Mesenchymal stem cell (in vitro differentiated cells and primary cell): ENCODE results near the gene NFKB2.
A peak's percentile ranks its signal among the peaks of the same experiment; 100 is the strongest.

Experiments
- DNase-seq: peaks from one replicate; pipeline ENCODE4 v3.0.0-alpha.2; 2013
- H2AFZ ChIP-seq: one replicate; pipeline ENCODE4 v1.6.1; 2013; ENCODE audit warnings: low read depth, mild to moderate bottlenecking, control low read depth, inconsistent platforms, low read length, moderate library complexity
- H2AK5ac ChIP-seq: 2 replicates; pipeline ENCODE4 v1.6.1; 2013; ENCODE audit warnings: low read length, moderate library complexity, mild to moderate bottlenecking, inconsistent platforms; ENCODE audit not compliant: severe bottlenecking
- H2BK120ac ChIP-seq: one replicate; pipeline ENCODE4 v1.6.1; 2013; ENCODE audit warnings: low read depth, mild to moderate bottlenecking, inconsistent platforms, low read length, moderate library complexity
- H2BK12ac ChIP-seq, 2 experiments: one replicate each; pipeline ENCODE4 v1.6.1; 2013; ENCODE audit warnings: inconsistent platforms in 2 of 2, low read length in 2 of 2, mild to moderate bottlenecking in 2 of 2, moderate library complexity in 2 of 2, control low read depth in 1 of 2
- H2BK15ac ChIP-seq: one replicate; pipeline ENCODE4 v1.6.1; 2013; ENCODE audit warnings: mild to moderate bottlenecking, low read depth, inconsistent platforms; ENCODE audit not compliant: poor library complexity, severe bottlenecking
- H2BK5ac ChIP-seq: 2 replicates; pipeline ENCODE4 v1.6.1; 2013; ENCODE audit warnings: low read depth, mild to moderate bottlenecking, low read length, control low read depth, inconsistent platforms; ENCODE audit not compliant: poor library complexity, severe bottlenecking
- H3K14ac ChIP-seq, 2 experiments: one replicate each; pipeline ENCODE4 v1.6.1; 2013; ENCODE audit warnings: inconsistent platforms in 2 of 2, low read length in 2 of 2, control low read depth in 1 of 2, mild to moderate bottlenecking in 1 of 2, moderate library complexity in 1 of 2
- H3K18ac ChIP-seq, 2 experiments: one replicate each; pipeline ENCODE4 v1.6.1; 2013; ENCODE audit warnings: inconsistent platforms in 2 of 2, low read length in 2 of 2, control low read depth in 1 of 2, low read depth in 1 of 2, mild to moderate bottlenecking in 1 of 2
- H3K23ac ChIP-seq, 2 experiments: one replicate each; pipeline ENCODE4 v1.6.1; 2013; ENCODE audit warnings: inconsistent platforms in 2 of 2, low read length in 2 of 2, mild to moderate bottlenecking in 2 of 2, moderate library complexity in 2 of 2, control low read depth in 1 of 2
- H3K27ac ChIP-seq: 2 replicates; pipeline ENCODE4 v1.5.1; 2013; ENCODE audit warnings: mild to moderate bottlenecking, moderate library complexity, low read length, control low read depth, inconsistent platforms; ENCODE audit not compliant: poor library complexity, severe bottlenecking
- H3K27me3 ChIP-seq, 2 experiments: 2 replicates each; pipeline versions ENCODE4 v1.6.1 to v1.7.0; 2013; ENCODE audit warnings: low read length in 2 of 2, mild to moderate bottlenecking in 2 of 2, moderate library complexity in 2 of 2, control low read depth in 1 of 2, inconsistent platforms in 1 of 2; ENCODE audit not compliant: control insufficient read depth in 1 of 2, insufficient read depth in 1 of 2
- H3K36me3 ChIP-seq, 2 experiments: 2 replicates each; pipeline versions ENCODE4 v1.6.1 to v1.7.0; 2013; ENCODE audit warnings: low read length in 2 of 2, control low read depth in 1 of 2, inconsistent platforms in 1 of 2, low read depth in 1 of 2, mild to moderate bottlenecking in 1 of 2; ENCODE audit not compliant: insufficient read depth in 2 of 2, control insufficient read depth in 1 of 2
- H3K4ac ChIP-seq, 2 experiments: one replicate each; pipeline ENCODE4 v1.6.1; 2013; ENCODE audit warnings: inconsistent platforms in 2 of 2, low read length in 2 of 2, mild to moderate bottlenecking in 2 of 2, moderate library complexity in 2 of 2, control low read depth in 1 of 2, low read depth in 1 of 2
- H3K4me1 ChIP-seq: 2 replicates; pipeline ENCODE4 v1.6.1; 2013; ENCODE audit warnings: low read depth, low read length, control low read depth; ENCODE audit not compliant: control insufficient read depth, insufficient read depth
- H3K4me2 ChIP-seq: 2 replicates; pipeline ENCODE4 v1.6.1; 2013; ENCODE audit warnings: low read length, mild to moderate bottlenecking, inconsistent platforms; ENCODE audit not compliant: poor library complexity, severe bottlenecking
- H3K4me3 ChIP-seq, 2 experiments: 2 replicates each; pipeline versions ENCODE4 v1.5.1 to v1.7.0; 2013; ENCODE audit warnings: low read length in 2 of 2, mild to moderate bottlenecking in 2 of 2, control low read depth in 1 of 2, low read depth in 1 of 2; ENCODE audit not compliant: insufficient read depth in 1 of 2
- H3K79me1 ChIP-seq: replicated peaks from 2 replicates; pipeline ENCODE4 v1.6.1; 2013; ENCODE audit warnings: mild to moderate bottlenecking, control low read depth, low read length, inconsistent platforms; ENCODE audit not compliant: poor library complexity, severe bottlenecking
- H3K9ac ChIP-seq: 2 replicates; pipeline ENCODE4 v1.7.0; 2013; ENCODE audit warnings: mild to moderate bottlenecking, low read length, moderate library complexity
- H3K9me3 ChIP-seq: 2 replicates; pipeline ENCODE4 v1.7.0; 2013; ENCODE audit warnings: mild to moderate bottlenecking, low read length; ENCODE audit not compliant: control insufficient read depth
- H4K8ac ChIP-seq: one replicate; pipeline ENCODE4 v1.6.1; 2013; ENCODE audit warnings: inconsistent platforms, mild to moderate bottlenecking, low read length, moderate library complexity
- H4K91ac ChIP-seq: one replicate; pipeline ENCODE4 v1.6.1; 2013; ENCODE audit warnings: mild to moderate bottlenecking, low read length, inconsistent platforms
- WGBS: methylation state at CpG from one replicate; pipeline ENCODE4 v1.1.7; 2013; ENCODE audit warnings: mixed read lengths; 5-methylcytosine and 5-hydroxymethylcytosine counted together

NFKB2 gene

DNA sequence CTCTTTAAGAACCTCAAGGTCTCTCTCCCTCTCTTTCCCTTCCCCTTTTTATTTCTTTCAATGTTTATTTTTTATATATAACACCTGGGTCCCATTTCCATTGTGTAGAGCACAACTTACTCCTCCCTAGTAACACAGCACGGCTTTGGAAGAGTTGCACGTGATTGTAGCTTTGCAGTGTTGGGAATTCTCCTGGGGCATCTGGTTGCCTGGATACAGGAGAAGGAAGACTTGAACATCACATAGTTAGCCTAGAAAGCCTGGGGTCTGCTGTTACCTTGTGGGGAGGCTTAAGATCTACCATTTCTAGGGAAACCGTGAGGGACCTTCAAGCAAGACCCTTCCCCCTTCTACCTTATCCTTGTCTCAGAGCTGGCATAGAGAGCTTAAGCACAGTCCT is 41.1 kb upstream of the NFKB2 start:
- Histone ChIP-seq H3K18ac (no peak overlapping the region), H3K14ac (no peak overlapping the region), H3K36me3 (peaks cover 58 to 84% of the 10 kb centered on the region in 2 experiments), H2BK5ac (no peak overlapping the region), H3K27ac (no peak overlapping the region), H2AK5ac (no peak overlapping the region), H2AFZ (no peak overlapping the region), H3K4me3 (no peak overlapping the region), H3K23ac (no peak overlapping the region), H2BK15ac (no peak overlapping the region), H2BK120ac (no peak overlapping the region), H3K9me3 (no peaks in the 10 kb centered on the region), H3K4me2 (no peak overlapping the region), H3K79me1 (peaks cover 56% of the 10 kb centered on the region), H4K8ac (no peak overlapping the region), H3K9ac (no peak overlapping the region), H2BK12ac (no peak overlapping the region), H4K91ac (no peak overlapping the region), H3K4me1 (no peaks in the 10 kb centered on the region), H3K4ac (no peak overlapping the region), H3K27me3 (no peaks in the 10 kb centered on the region)
- no peak for DNase-seq
- 94% methylated on average over 2 of the region's 3 CpGs for WGBS

DNA sequence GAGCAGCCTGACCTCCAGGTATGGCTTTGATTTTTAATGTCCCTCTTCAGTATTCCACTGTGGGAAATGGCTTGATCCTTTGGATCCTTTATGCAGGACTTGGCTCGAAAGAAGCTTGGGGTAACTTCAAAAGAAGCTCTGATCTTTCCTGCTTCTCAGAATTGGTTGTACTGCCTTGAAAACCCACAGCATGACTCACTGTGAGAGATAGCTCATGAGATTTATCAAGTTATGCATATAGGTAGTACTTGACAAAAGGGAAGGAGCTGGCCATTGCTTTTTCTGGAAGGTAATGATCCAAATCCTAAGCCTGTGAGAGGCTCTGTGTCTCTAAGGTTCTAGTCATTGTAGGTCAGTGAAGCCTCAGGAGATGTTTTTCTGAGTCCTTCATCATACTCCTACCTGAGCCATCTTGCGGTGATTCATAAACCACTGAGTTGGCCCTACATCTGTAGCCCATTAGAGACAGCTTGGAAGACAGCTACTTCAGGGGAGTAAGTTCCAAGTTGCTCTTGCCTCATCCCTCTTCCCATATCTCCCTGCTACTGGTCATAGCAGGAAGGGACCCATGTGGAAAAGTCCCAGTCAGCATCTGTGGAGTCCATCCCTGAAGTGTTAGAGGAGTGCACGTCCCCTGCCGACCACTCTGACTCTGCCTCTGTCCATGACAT is 36.7 kb upstream of the NFKB2 start:
- 96% methylated on average over 4 of the region's 4 CpGs for WGBS
- H2BK5ac ChIP-seq = no peak overlapping the region
- peaks cover 74 to 92% of the 10 kb centered on the region in 2 experiments for H3K36me3 ChIP-seq
- H3K4me3 ChIP-seq = no peak overlapping the region
- no peak overlapping the region for H3K9ac ChIP-seq
- no peak overlapping the region for H2BK15ac ChIP-seq
- no peak overlapping the region for H3K18ac ChIP-seq
- H4K8ac ChIP-seq = no peak overlapping the region
- H3K9me3 ChIP-seq = no peaks in the 10 kb centered on the region
- no peak overlapping the region for H3K4me2 ChIP-seq
- H3K4ac ChIP-seq = no peak overlapping the region
- no peak overlapping the region for H4K91ac ChIP-seq
- no peaks in the 10 kb centered on the region for H3K27me3 ChIP-seq
- no peak overlapping the region for H2BK12ac ChIP-seq
- H3K4me1 ChIP-seq = no peaks in the 10 kb centered on the region
- no peak overlapping the region for H3K27ac ChIP-seq
- H3K79me1 ChIP-seq = peaks cover 56% of the 10 kb centered on the region
- no peak for DNase-seq
- H2AK5ac ChIP-seq = no peak overlapping the region
- no peak overlapping the region for H3K23ac ChIP-seq
- H2AFZ ChIP-seq = no peak overlapping the region
- H3K14ac ChIP-seq = no peak overlapping the region
- no peak overlapping the region for H2BK120ac ChIP-seq

GRCh38 chr10:102367441-102367840 is 28.1 kb upstream of the NFKB2 start:
- Histone ChIP-seq H3K18ac (no peak overlapping the region), H3K4me1 (peaks cover 5% of the 10 kb centered on the region), H2BK12ac (no peak overlapping the region), H3K36me3 (peaks cover 75 to 94% of the 10 kb centered on the region in 2 experiments), H3K4ac (no peak overlapping the region), H3K4me3 (no peak overlapping the region), H3K27me3 (no peaks in the 10 kb centered on the region), H2BK120ac (no peak overlapping the region), H2AK5ac (no peak overlapping the region), H3K27ac (peak overlapping the region; percentile 47), H2AFZ (no peak overlapping the region), H3K79me1 (peaks cover 33% of the 10 kb centered on the region), H3K9me3 (no peaks in the 10 kb centered on the region), H3K14ac (no peak overlapping the region), H3K23ac (no peak overlapping the region), H3K9ac (no peak overlapping the region), H4K91ac (no peak overlapping the region), H2BK5ac (no peak overlapping the region), H4K8ac (no peak overlapping the region), H3K4me2 (no peak overlapping the region), H2BK15ac (no peak overlapping the region)
- DNase-seq = no peak
- 100% methylated on average over 1 of the region's 1 CpG for WGBS

DNA sequence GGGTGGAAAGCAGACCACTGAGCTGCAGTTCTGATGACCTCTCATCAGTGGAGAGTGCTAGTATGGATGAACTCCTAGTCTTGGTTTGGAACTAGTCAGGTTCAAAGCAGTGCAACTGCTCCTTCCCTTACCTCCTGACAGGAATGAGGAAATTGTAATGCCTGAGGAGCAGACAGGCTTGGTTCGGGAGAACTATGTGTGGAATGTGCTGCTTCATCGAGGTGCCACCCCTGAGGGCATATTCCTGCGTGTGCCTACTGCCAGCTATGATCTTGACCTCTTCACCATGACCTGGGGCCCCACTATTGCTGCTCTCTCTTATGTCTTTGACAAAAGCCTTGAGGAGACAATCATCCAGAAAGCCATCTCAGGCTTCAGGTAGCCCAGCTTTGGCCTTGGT is 27.4 kb upstream of the NFKB2 start:
- Histone ChIP-seq H3K36me3 (peaks cover 72 to 94% of the 10 kb centered on the region in 2 experiments), H2BK12ac (no peak overlapping the region), H3K27ac (peak overlapping the region; percentile 47), H3K14ac (no peak overlapping the region), H2BK15ac (no peak overlapping the region), H2BK5ac (no peak overlapping the region), H3K79me1 (peaks cover 28% of the 10 kb centered on the region), H2AFZ (no peak overlapping the region), H4K8ac (no peak overlapping the region), H4K91ac (no peak overlapping the region), H3K27me3 (no peaks in the 10 kb centered on the region), H3K18ac (no peak overlapping the region), H3K23ac (no peak overlapping the region), H3K9me3 (no peaks in the 10 kb centered on the region), H3K4ac (no peak overlapping the region), H2AK5ac (no peak overlapping the region), H3K4me1 (peaks cover 5% of the 10 kb centered on the region), H2BK120ac (no peak overlapping the region), H3K9ac (no peak overlapping the region), H3K4me3 (no peak overlapping the region), H3K4me2 (no peak overlapping the region)
- 89% methylated on average over 3 of the region's 3 CpGs for WGBS
- no peak for DNase-seq
